Measurements from ENCODE around the gene TMEM273. TPM values are rescaled to one million over a fixed set of nuclear protein-coding genes. Genes with fewer than 3 reads are reported as not detected.

Gene TMEM273
- total and polyA plus RNA-seq, 8 donors = 0.91 to 7.5 (median 2.7) TPM

DNA sequence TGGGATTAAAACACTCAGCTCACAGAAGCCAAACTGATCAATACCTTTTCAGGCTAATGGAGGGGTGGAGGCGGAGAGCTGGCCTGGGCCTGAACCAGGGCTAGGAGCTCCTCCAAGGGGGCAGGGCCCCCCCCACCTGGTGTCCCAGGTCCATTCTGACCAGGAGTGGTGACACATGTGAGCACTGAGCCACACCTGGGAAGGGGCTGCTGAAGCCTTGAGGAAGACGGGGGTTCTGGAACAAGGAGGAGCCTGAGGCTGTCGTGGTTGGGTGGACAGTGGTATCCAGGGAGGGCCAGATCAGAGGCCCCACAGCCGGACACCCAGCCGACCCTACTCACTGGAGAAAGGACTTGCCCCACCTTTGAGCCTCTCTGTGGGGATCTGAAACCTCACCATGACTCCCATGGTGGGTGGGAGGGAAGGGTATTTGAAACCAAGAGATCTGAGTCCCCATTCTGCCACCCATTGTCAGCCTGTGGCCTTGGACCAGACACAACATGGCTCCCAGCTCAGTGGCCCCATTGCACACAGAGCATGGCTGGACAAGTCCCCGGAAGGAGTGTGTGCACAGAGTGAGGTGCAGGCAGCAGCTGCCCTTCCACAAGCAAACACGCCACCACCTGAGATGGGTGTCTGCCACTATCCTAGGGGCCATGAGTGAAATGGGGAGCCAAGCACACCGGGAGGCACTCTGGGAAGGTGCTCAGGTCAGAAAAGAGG is 12.4 kb downstream of the TMEM273 start:
- TF ChIP-seq, protein P1, sequence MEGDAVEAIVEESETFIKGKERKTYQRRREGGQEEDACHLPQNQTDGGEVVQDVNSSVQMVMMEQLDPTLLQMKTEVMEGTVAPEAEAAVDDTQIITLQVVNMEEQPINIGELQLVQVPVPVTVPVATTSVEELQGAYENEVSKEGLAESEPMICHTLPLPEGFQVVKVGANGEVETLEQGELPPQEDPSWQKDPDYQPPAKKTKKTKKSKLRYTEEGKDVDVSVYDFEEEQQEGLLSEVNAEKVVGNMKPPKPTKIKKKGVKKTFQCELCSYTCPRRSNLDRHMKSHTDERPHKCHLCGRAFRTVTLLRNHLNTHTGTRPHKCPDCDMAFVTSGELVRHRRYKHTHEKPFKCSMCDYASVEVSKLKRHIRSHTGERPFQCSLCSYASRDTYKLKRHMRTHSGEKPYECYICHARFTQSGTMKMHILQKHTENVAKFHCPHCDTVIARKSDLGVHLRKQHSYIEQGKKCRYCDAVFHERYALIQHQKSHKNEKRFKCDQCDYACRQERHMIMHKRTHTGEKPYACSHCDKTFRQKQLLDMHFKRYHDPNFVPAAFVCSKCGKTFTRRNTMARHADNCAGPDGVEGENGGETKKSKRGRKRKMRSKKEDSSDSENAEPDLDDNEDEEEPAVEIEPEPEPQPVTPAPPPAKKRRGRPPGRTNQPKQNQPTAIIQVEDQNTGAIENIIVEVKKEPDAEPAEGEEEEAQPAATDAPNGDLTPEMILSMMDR (IDR thresholded peaks at IDR 0.05) = no peak
- no peak overlapping the region for H3K4me3 ChIP-seq
- H3K4me1 ChIP-seq = no peaks in the 10 kb centered on the region
- H3K36me3 ChIP-seq = no peaks in the 10 kb centered on the region
- no peaks in the 10 kb centered on the region for H3K9me3 ChIP-seq
- no peak overlapping the region for H3K27ac ChIP-seq
- intact Hi-C loops (cut with DNase I) = no loop called here
- no peak for ATAC-seq
- WGBS, 2 donors = 86 to 92% methylated on average over 8 of the region's 8 CpGs
- no peak for DNase-seq
- H3K27me3 ChIP-seq = no peaks in the 10 kb centered on the region
- no peak for FAIRE-seq

DNA sequence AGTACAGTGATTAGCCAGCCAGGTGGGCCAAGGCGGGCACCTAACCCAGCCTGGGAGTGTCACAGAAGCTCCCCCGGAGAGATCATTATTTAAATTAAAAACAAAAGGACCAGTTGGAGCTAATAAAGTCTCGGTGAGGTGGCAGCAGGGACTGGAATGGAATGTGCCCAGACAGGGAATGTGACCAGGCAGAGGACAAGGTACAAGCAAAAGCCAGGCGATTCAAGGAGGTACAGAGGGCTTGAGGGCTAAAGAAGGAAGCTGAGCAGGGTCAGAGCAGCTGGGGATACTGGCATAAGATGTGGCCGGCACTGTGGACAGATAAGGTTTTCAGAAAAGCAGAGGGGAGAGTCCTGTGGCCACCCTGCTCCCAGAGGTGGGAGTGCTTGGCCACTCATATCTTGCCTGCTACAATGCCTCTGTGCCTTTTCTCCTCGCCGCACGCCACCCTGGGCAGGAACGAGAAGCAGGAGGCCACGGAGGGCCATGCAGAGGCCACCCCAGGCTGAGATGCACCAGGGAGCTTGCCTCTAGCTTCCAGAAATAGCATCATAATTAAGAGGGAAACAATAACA is 13.2 kb downstream of the TMEM273 start:
- intact Hi-C loops (cut with DNase I) = no loop called here
- no peak for FAIRE-seq
- no peak for ATAC-seq
- TF ChIP-seq, protein P1 (IDR thresholded peaks at IDR 0.05) = no peak
- Histone ChIP-seq H3K36me3 (no peaks in the 10 kb centered on the region), H3K4me3 (no peak overlapping the region), H3K27me3 (no peaks in the 10 kb centered on the region), H3K9me3 (no peaks in the 10 kb centered on the region), H3K4me1 (no peaks in the 10 kb centered on the region), H3K27ac (no peak overlapping the region)
- no peak for DNase-seq
- WGBS, 2 donors = 56 to 57% methylated on average over 10 of the region's 10 CpGs

DNA sequence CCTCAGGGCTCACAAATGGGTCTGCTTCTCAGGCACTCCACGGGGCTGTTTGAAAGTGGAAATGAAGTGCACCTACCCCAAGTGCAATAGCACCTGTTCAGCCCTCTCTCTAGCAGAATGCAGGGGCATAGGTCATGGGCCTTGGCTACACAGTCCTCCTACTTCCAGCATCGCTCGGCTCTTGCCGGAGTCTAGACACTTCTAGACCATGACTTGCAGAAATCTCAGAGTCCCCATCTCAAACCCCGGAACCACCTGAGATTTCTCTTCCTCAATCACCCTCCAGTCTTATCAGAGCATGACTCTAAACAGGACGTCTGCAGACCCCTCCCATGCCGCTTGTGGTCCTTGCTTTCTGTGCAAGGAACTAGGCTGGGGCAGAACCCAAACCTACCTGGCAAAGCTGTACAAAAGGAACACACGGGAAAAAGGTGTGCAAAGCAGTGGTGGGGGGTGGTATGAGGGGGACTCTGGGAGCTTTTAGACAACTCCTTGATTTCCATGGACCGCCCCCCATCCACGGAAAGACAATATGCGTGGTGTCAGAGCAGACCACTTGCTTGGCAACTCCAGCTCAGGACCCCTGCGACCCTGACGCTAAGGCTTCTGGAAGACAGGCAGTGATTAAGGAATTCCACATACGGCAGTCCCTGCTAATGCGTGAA is 13.8 kb downstream of the TMEM273 start:
- TF ChIP-seq, protein P1 (IDR thresholded peaks at IDR 0.05) = no peak
- ATAC-seq (no peak), FAIRE-seq (no peak), DNase-seq (no peak)
- Histone ChIP-seq H3K4me3 (no peak overlapping the region), H3K36me3 (no peaks in the 10 kb centered on the region), H3K27me3 (no peaks in the 10 kb centered on the region), H3K27ac (no peak overlapping the region), H3K4me1 (no peaks in the 10 kb centered on the region), H3K9me3 (no peaks in the 10 kb centered on the region)
- 58 to 61% methylated on average over 15 of the region's 15 CpGs for WGBS, 2 donors
- intact Hi-C loops (cut with DNase I) = no loop called here

DNA sequence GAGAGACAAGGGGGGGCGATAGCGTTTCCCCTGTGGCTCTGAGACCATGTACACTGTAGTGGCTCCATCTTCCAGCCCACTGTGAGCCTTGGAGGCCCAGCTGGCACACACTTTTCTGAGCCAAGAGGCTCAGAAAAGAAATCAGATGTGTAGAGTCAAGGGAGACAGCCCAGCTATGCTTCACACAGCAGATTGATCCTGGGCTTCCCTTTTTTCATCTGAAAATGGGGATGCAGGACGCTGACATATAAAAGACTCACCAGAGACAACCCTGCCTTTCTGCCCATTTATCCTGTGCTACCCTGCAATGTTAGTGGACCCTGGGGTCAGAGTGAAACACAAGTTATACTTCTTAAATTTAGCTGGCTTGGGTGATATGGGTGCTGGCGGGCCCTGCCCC is 14.3 kb downstream of the TMEM273 start:
- Histone ChIP-seq H3K36me3 (no peaks in the 10 kb centered on the region), H3K27me3 (no peaks in the 10 kb centered on the region), H3K4me3 (no peak overlapping the region), H3K27ac (no peak overlapping the region), H3K9me3 (no peaks in the 10 kb centered on the region), H3K4me1 (no peaks in the 10 kb centered on the region)
- no peak for ATAC-seq
- TF ChIP-seq, protein P1 (IDR thresholded peaks at IDR 0.05) = no peak
- intact Hi-C loops (cut with DNase I) = no loop called here
- FAIRE-seq = no peak
- no peak for DNase-seq
- WGBS, 2 donors = 56 to 74% methylated on average over 4 of the region's 4 CpGs

Data from pancreas (tissue), 10 donors.